Trophoblast cell (in vitro differentiated cells and primary cell): ENCODE data around the gene MRPS33.

Experiments
- DNase-seq, 2 donors: peaks; one replicate each; pipeline ENCODE4 v3.0.0-alpha.2; 2016
- H2AFZ ChIP-seq: 2 replicates; pipeline ENCODE4 v1.6.1; 2013; ENCODE audit warnings: low read length, moderate library complexity, mild to moderate bottlenecking; ENCODE audit not compliant: insufficient read depth, poor library complexity
- H2AK5ac ChIP-seq: 2 replicates; pipeline ENCODE4 v1.6.1; 2013; ENCODE audit warnings: mild to moderate bottlenecking, low read length
- H2BK120ac ChIP-seq: 2 replicates; pipeline ENCODE4 v1.6.1; 2013; ENCODE audit warnings: low read length, mild to moderate bottlenecking, moderate library complexity; ENCODE audit not compliant: insufficient read depth, poor library complexity
- H2BK12ac ChIP-seq: 2 replicates; pipeline ENCODE4 v1.6.1; 2013; ENCODE audit warnings: mild to moderate bottlenecking, low read length, moderate library complexity
- H2BK5ac ChIP-seq: 2 replicates; pipeline ENCODE4 v1.6.1; 2013; ENCODE audit warnings: low read length, low read depth, moderate library complexity, mild to moderate bottlenecking; ENCODE audit not compliant: poor library complexity
- H3K14ac ChIP-seq: 2 replicates; pipeline ENCODE4 v1.6.1; 2013; ENCODE audit warnings: mild to moderate bottlenecking, low read length
- H3K18ac ChIP-seq: 2 replicates; pipeline ENCODE4 v1.6.1; 2013; ENCODE audit warnings: mild to moderate bottlenecking, low read length
- H3K23ac ChIP-seq: 2 replicates; pipeline ENCODE4 v1.6.1; 2013; ENCODE audit warnings: low read length
- H3K27ac ChIP-seq: 2 replicates; pipeline ENCODE4 v1.5.1; 2013; ENCODE audit warnings: low read depth, mild to moderate bottlenecking, inconsistent platforms, low read length, moderate library complexity
- H3K27me3 ChIP-seq: 2 replicates; pipeline ENCODE4 v1.6.1; 2013; ENCODE audit warnings: inconsistent platforms, mild to moderate bottlenecking, low read length, moderate library complexity; ENCODE audit not compliant: insufficient read depth
- H3K36me3 ChIP-seq, 2 experiments: 1 replicate in 1 of 2; 2 replicates in 1 of 2; pipeline ENCODE4 v1.6.1; 2013; ENCODE audit warnings: low read length in 2 of 2, mild to moderate bottlenecking in 2 of 2, moderate library complexity in 1 of 2; ENCODE audit not compliant: insufficient read depth in 2 of 2, control insufficient read depth in 1 of 2
- H3K4ac ChIP-seq: 2 replicates; pipeline ENCODE4 v1.6.1; 2013; ENCODE audit warnings: low read depth, mild to moderate bottlenecking, low read length, moderate library complexity
- H3K4me1 ChIP-seq, 2 experiments: 1 replicate in 1 of 2; 2 replicates in 1 of 2; pipeline ENCODE4 v1.6.1; 2013; ENCODE audit warnings: low read length in 2 of 2, mild to moderate bottlenecking in 2 of 2, moderate library complexity in 1 of 2; ENCODE audit not compliant: insufficient read depth in 2 of 2, control insufficient read depth in 1 of 2
- H3K4me2 ChIP-seq: 2 replicates; pipeline ENCODE4 v1.6.1; 2013; ENCODE audit warnings: inconsistent platforms, mild to moderate bottlenecking, low read length, moderate library complexity
- H3K4me3 ChIP-seq: 2 replicates; pipeline ENCODE4 v1.5.1; 2013; ENCODE audit warnings: mild to moderate bottlenecking, low read depth, low read length, inconsistent platforms
- H3K79me1 ChIP-seq: one replicate; pipeline ENCODE4 v1.6.1; 2013; ENCODE audit warnings: low read length
- H3K79me2 ChIP-seq: 2 replicates; pipeline ENCODE4 v1.6.1; 2013; ENCODE audit warnings: low read length, mild to moderate bottlenecking; ENCODE audit not compliant: control insufficient read depth, insufficient read depth, poor library complexity
- H3K9ac ChIP-seq: 2 replicates; pipeline ENCODE4 v1.6.1; 2013; ENCODE audit warnings: mild to moderate bottlenecking, low read length
- H3K9me3 ChIP-seq: 2 replicates; pipeline ENCODE4 v1.6.1; 2013; ENCODE audit warnings: low read depth, mild to moderate bottlenecking, control low read depth, inconsistent platforms, low read length; ENCODE audit not compliant: insufficient read depth
- H4K12ac ChIP-seq: 2 replicates; pipeline ENCODE4 v1.6.1; 2013; ENCODE audit warnings: low read depth, mild to moderate bottlenecking, low read length, moderate library complexity
- H4K8ac ChIP-seq: 2 replicates; pipeline ENCODE4 v1.6.1; 2013; ENCODE audit warnings: low read depth, mild to moderate bottlenecking, low read length, moderate library complexity
- H4K91ac ChIP-seq: one replicate; pipeline ENCODE4 v1.6.1; 2013; ENCODE audit warnings: low read depth, mild to moderate bottlenecking, low read length, moderate library complexity
- WGBS: extraction: QIAGEN DNeasy Blood & Tissue Kit; methylation state at CpG from one replicate; pipeline ENCODE4 v1.1.7; 2013; ENCODE audit warnings: missing lambda C conversion rate; ENCODE audit not compliant: insufficient read length, insufficient coverage; ENCODE audit errors: extremely low coverage; 5-methylcytosine and 5-hydroxymethylcytosine counted together

Gene MRPS33

DNA sequence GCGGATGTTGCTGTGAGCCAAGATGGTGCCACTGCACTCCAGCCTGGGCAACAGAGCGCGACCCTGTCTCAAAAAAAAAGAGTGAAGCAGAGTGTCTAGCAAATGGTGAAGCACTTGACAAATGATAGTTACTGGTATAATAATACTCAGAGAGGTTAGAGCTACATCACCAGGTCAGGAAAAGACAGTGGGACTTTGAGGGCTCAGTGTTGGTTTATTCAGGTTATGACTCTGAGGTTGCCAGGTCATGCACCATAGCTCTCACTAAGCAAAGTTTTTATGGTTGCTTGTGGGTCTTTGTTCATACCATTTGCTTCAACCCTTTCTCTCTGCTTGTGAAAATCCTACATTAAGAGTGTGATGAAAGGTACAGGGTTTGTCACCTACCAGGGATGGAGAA, 13.6 kb downstream of the MRPS33 start:
- no peak overlapping the region for H3K4me2 ChIP-seq
- no peak overlapping the region for H3K9ac ChIP-seq
- no CpG with 5 or more reads among the region's 3 CpGs for WGBS
- no peak overlapping the region for H4K91ac ChIP-seq
- no peak overlapping the region for H3K18ac ChIP-seq
- H3K14ac ChIP-seq: no peak overlapping the region
- no peak for DNase-seq
- H3K27me3 ChIP-seq: no peaks in the 10 kb centered on the region
- no peak overlapping the region for H2BK5ac ChIP-seq
- H3K36me3 ChIP-seq: peaks cover 0 to 3% of the 10 kb centered on the region in 2 experiments
- no peak overlapping the region for H4K8ac ChIP-seq
- no peak overlapping the region for H2AFZ ChIP-seq
- H4K12ac ChIP-seq: no peak overlapping the region
- H2AK5ac ChIP-seq: no peak overlapping the region
- H2BK120ac ChIP-seq: no peak overlapping the region
- H3K4me1 ChIP-seq: no peaks in the 10 kb centered on the region
- H3K4ac ChIP-seq: no peak overlapping the region
- no peaks in the 10 kb centered on the region for H3K9me3 ChIP-seq
- no peak overlapping the region for H3K4me3 ChIP-seq
- H3K79me1 ChIP-seq: no peaks in the 10 kb centered on the region
- H2BK12ac ChIP-seq: no peak overlapping the region
- no peaks in the 10 kb centered on the region for H3K79me2 ChIP-seq
- H3K27ac ChIP-seq: no peak overlapping the region
- H3K23ac ChIP-seq: no peak overlapping the region

DNA sequence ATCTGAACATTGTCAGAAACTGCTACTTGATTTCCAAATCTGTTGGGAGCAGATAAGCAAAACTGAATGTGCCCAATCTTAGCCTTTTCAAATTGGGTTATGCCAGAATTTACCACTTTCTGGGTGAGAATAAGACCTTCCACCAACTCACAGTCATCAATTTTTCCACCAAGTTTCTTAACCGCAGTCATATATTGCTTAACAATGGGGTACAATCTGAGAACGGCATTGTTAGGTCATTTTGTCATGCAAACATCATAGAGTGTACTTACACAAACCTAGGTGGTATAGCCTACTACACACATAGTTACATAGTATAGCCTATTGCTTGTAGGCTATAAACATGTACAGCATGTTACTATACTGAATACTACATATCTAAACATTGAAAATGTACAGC, 16.0 kb downstream of the MRPS33 start:
- no peak overlapping the region for H3K9ac ChIP-seq
- no peaks in the 10 kb centered on the region for H3K79me2 ChIP-seq
- no CpG with 5 or more reads among the region's 2 CpGs for WGBS
- H3K36me3 ChIP-seq: no peaks in the 10 kb centered on the region
- H4K8ac ChIP-seq: no peak overlapping the region
- no peak overlapping the region for H4K12ac ChIP-seq
- no peaks in the 10 kb centered on the region for H3K9me3 ChIP-seq
- H3K4me1 ChIP-seq: no peaks in the 10 kb centered on the region
- H3K23ac ChIP-seq: no peak overlapping the region
- H3K14ac ChIP-seq: no peak overlapping the region
- H3K27ac ChIP-seq: no peak overlapping the region
- H3K27me3 ChIP-seq: no peaks in the 10 kb centered on the region
- H3K4ac ChIP-seq: no peak overlapping the region
- H3K4me3 ChIP-seq: no peak overlapping the region
- no peak overlapping the region for H2AK5ac ChIP-seq
- no peaks in the 10 kb centered on the region for H3K79me1 ChIP-seq
- H3K4me2 ChIP-seq: no peak overlapping the region
- no peak overlapping the region for H2BK12ac ChIP-seq
- H2AFZ ChIP-seq: no peak overlapping the region
- H2BK120ac ChIP-seq: no peak overlapping the region
- H2BK5ac ChIP-seq: no peak overlapping the region
- H4K91ac ChIP-seq: no peak overlapping the region
- no peak for DNase-seq
- H3K18ac ChIP-seq: no peak overlapping the region

DNA sequence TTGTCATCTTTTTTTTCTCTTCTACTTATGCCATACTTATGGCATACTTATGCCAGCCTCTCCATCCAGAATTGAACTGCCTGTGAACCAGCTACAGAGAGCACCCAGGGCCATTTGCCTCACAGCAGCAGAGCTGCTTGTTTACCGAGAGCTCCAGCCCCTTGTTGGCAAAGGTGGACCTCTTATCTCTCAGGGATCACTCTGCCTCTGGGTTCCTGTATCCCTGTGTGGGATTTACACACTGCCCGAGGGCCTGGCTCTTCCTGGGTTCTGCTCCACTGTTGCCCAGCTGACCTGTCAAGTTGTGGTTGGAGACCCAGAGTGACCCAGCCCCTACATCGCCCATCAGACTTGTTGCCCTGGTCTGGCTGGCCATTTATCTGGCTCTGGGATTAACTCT, 22.3 kb downstream of the MRPS33 start:
- Histone ChIP-seq H3K9me3 (no peaks in the 10 kb centered on the region), H3K4me3 (no peak overlapping the region), H4K91ac (no peak overlapping the region), H2AK5ac (no peak overlapping the region), H3K79me1 (peaks cover 2% of the 10 kb centered on the region), H3K36me3 (no peaks in the 10 kb centered on the region), H3K4me1 (peaks cover 2 to 9% of the 10 kb centered on the region in 2 experiments), H3K79me2 (no peaks in the 10 kb centered on the region), H3K14ac (no peak overlapping the region), H3K27ac (no peak overlapping the region), H4K12ac (no peak overlapping the region), H3K23ac (no peak overlapping the region), H2BK120ac (no peak overlapping the region), H3K4me2 (no peak overlapping the region), H2AFZ (no peak overlapping the region), H2BK5ac (no peak overlapping the region), H3K4ac (no peak overlapping the region), H3K18ac (no peak overlapping the region), H3K9ac (no peak overlapping the region), H2BK12ac (no peak overlapping the region), H4K8ac (no peak overlapping the region), H3K27me3 (no peaks in the 10 kb centered on the region)
- WGBS: no CpG with 5 or more reads among the region's 3 CpGs
- DNase-seq: no peak

DNA sequence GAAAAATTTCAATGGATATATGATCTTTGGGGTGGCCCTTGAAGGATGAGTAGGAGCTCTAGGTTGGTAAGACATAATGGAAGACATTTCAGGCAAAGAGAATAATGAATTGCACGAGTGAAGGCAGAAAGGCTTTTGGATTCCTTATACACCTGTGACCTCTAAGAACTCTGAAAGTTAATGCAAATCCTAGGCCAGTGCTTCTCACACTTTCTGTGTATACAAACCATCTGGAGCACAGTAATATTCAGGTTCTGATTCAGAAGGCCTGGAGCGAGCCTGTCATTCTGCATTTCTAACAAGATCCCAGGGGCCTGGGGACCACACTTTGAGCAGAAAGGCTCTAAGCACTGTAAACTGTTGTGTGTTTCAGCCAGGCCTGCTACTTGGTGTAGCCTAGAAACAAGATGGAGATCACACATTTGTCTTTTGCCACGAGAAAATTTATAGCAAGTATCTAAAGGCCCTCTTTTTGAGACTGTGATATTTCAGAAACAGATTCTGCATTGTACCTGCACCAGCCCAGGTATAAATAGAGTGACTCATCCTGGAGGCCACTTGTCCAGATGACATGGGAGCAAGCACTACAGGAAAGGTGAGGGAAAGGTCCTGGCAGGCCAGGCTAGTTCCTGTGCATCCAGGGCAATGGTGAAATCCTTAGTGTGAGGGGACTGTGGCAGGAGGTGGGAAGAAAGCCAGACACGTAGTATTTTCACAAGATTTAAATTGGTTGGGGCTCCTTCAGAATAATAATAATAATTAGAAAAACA, 24.4 kb downstream of the MRPS33 start:
- H2AK5ac ChIP-seq: no peak overlapping the region
- H3K9me3 ChIP-seq: no peaks in the 10 kb centered on the region
- H4K91ac ChIP-seq: no peak overlapping the region
- no peak overlapping the region for H2BK5ac ChIP-seq
- H3K4ac ChIP-seq: no peak overlapping the region
- no peak overlapping the region for H4K8ac ChIP-seq
- H3K4me2 ChIP-seq: no peak overlapping the region
- no peak overlapping the region for H3K18ac ChIP-seq
- no peaks in the 10 kb centered on the region for H3K79me2 ChIP-seq
- H3K27me3 ChIP-seq: no peaks in the 10 kb centered on the region
- H2BK120ac ChIP-seq: no peak overlapping the region
- H2BK12ac ChIP-seq: no peak overlapping the region
- no peak for DNase-seq
- H3K4me1 ChIP-seq: peaks cover 2 to 9% of the 10 kb centered on the region in 2 experiments
- H3K36me3 ChIP-seq: no peaks in the 10 kb centered on the region
- H3K14ac ChIP-seq: no peak overlapping the region
- H3K4me3 ChIP-seq: no peak overlapping the region
- H3K27ac ChIP-seq: peak overlapping the region; percentile 21
- H3K23ac ChIP-seq: no peak overlapping the region
- no peak overlapping the region for H2AFZ ChIP-seq
- peaks cover 2% of the 10 kb centered on the region for H3K79me1 ChIP-seq
- no peak overlapping the region for H4K12ac ChIP-seq
- no CpG with 5 or more reads among the region's 4 CpGs for WGBS
- H3K9ac ChIP-seq: no peak overlapping the region
